ENCODE data around the gene ZNF683. TPM values are rescaled to one million over a fixed set of nuclear protein-coding genes. Genes with fewer than 3 reads are reported as not detected.
"Not testable (repeated sequence)": the region's sequence is repeated elsewhere in the genome, so short reads cannot be mapped to it uniquely, and the experiment has no call there.

Gene ZNF683
- not detected for total RNA-seq

- not testable (repeated sequence) for H3K9ac ChIP-seq (ENCODE audit: low read depth in 1 of 3, low read length in 3 of 3); H3K4me3 ChIP-seq (ENCODE audit: low read length in 3 of 3); H3K4me1 ChIP-seq (ENCODE audit: control insufficient read depth in 3 of 3, insufficient read depth in 3 of 3, low read length in 3 of 3); H3K27ac ChIP-seq (ENCODE audit: low read depth, low read length); H3K9me3 ChIP-seq (ENCODE audit: control insufficient read depth in 3 of 3, low read length in 3 of 3); H3K36me3 ChIP-seq (ENCODE audit: control insufficient read depth in 3 of 3, insufficient read depth in 3 of 3, low read length in 3 of 3)
- H3K27me3 ChIP-seq (ENCODE audit: control insufficient read depth in 3 of 3, insufficient read depth in 3 of 3, low read length in 3 of 3) = peaks cover 4 to 16% (median 10%) of the 10 kb centered on the region in 3 donors
Measured at GRCh38 chr1:26372611-26373010, at the start of gene ZNF683. TSS of gene ZNF683 (minus strand) at chr1:26372750. CDS start at chr1:26368571, 4,179 bp downstream.

DNA sequence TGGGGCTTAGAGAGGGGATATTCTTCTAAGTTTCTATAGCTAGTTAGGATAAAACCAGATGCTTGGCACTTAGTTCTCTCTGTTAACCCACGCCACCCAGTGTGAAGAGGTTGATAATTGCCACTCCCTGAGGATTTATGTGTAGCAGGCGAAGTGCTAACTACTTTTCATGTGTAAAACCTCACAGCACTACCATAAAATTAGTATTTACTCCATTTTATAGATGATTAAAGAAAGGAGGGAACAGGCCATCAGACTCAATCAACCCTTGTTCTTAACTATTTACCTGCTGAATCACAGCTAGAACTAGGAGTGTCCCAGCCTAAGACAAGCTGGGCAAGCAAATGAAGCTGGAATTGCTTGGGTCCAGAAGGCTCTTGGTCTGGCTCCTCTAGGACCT lies 46.9 kb upstream of the ZNF683 start:
- Histone ChIP-seq H3K27ac (ENCODE audit: low read depth, low read length) (no peak overlapping the region), H3K9me3 (ENCODE audit: control insufficient read depth in 3 of 3, low read length in 3 of 3) (no peaks in the 10 kb centered on the region), H3K27me3 (ENCODE audit: control insufficient read depth in 3 of 3, insufficient read depth in 3 of 3, low read length in 3 of 3) (peaks cover 3 to 19% (median 3%) of the 10 kb centered on the region in 3 donors), H3K4me1 (ENCODE audit: control insufficient read depth in 3 of 3, insufficient read depth in 3 of 3, low read length in 3 of 3) (no peaks in the 10 kb centered on the region), H3K36me3 (ENCODE audit: control insufficient read depth in 3 of 3, insufficient read depth in 3 of 3, low read length in 3 of 3) (no peaks in the 10 kb centered on the region), H3K4me3 (ENCODE audit: low read length in 3 of 3) (no peak overlapping the region), H3K9ac (ENCODE audit: low read depth in 1 of 3, low read length in 3 of 3) (no peak overlapping the region)

- peaks cover 3 to 25% (median 3%) of the 10 kb centered on the region in 3 donors for H3K27me3 ChIP-seq (ENCODE audit: control insufficient read depth in 3 of 3, insufficient read depth in 3 of 3, low read length in 3 of 3)
- no peak overlapping the region for H3K27ac ChIP-seq (ENCODE audit: low read depth, low read length)
- no peak overlapping the region for H3K9ac ChIP-seq (ENCODE audit: low read depth in 1 of 3, low read length in 3 of 3)
- H3K9me3 ChIP-seq (ENCODE audit: control insufficient read depth in 3 of 3, low read length in 3 of 3) = no peaks in the 10 kb centered on the region
- no peaks in the 10 kb centered on the region for H3K4me1 ChIP-seq (ENCODE audit: control insufficient read depth in 3 of 3, insufficient read depth in 3 of 3, low read length in 3 of 3)
- H3K36me3 ChIP-seq (ENCODE audit: control insufficient read depth in 3 of 3, insufficient read depth in 3 of 3, low read length in 3 of 3) = no peaks in the 10 kb centered on the region
- no peak overlapping the region for H3K4me3 ChIP-seq (ENCODE audit: low read length in 3 of 3)
Measured at GRCh38 chr1:26418865-26419349, 46.4 kb upstream of the ZNF683 start.

GRCh38 chr1:26417111-26417759 lies 44.7 kb upstream of the ZNF683 start:
- Histone ChIP-seq H3K36me3 (ENCODE audit: control insufficient read depth in 3 of 3, insufficient read depth in 3 of 3, low read length in 3 of 3) (no peaks in the 10 kb centered on the region), H3K9ac (ENCODE audit: low read depth in 1 of 3, low read length in 3 of 3) (no peak overlapping the region), H3K27me3 (ENCODE audit: control insufficient read depth in 3 of 3, insufficient read depth in 3 of 3, low read length in 3 of 3) (peaks cover 17 to 41% (median 17%) of the 10 kb centered on the region in 3 donors), H3K9me3 (ENCODE audit: control insufficient read depth in 3 of 3, low read length in 3 of 3) (no peaks in the 10 kb centered on the region), H3K27ac (ENCODE audit: low read depth, low read length) (no peak overlapping the region), H3K4me1 (ENCODE audit: control insufficient read depth in 3 of 3, insufficient read depth in 3 of 3, low read length in 3 of 3) (no peaks in the 10 kb centered on the region), H3K4me3 (ENCODE audit: low read length in 3 of 3) (no peak overlapping the region)

DNA sequence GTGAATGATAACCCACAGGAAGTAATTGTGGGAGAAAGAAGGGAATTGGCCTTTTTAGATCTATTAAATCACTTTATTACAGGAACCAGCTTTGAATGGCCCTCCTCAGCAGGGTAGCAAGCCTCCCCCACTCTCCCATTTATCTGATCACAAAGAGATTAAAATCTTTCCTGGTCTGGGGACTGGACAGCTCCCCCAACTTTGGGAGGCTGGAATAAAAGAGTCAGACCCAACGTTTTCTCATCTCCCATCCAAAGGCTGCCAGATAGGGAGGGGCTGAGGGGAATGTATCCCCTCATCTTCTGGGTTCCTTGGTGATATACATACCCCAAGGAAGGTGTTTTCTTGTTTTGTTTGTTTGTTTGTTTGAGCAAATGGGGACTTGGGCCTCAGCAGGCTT lies 40.5 kb upstream of the ZNF683 start:
- Histone ChIP-seq H3K9ac (ENCODE audit: low read depth in 1 of 3, low read length in 3 of 3) (no peak overlapping the region), H3K36me3 (ENCODE audit: control insufficient read depth in 3 of 3, insufficient read depth in 3 of 3, low read length in 3 of 3) (no peaks in the 10 kb centered on the region), H3K9me3 (ENCODE audit: control insufficient read depth in 3 of 3, low read length in 3 of 3) (no peaks in the 10 kb centered on the region), H3K4me1 (ENCODE audit: control insufficient read depth in 3 of 3, insufficient read depth in 3 of 3, low read length in 3 of 3) (no peaks in the 10 kb centered on the region), H3K27ac (ENCODE audit: low read depth, low read length) (no peak overlapping the region), H3K27me3 (ENCODE audit: control insufficient read depth in 3 of 3, insufficient read depth in 3 of 3, low read length in 3 of 3) (peaks cover 43 to 63% (median 46%) of the 10 kb centered on the region in 3 donors), H3K4me3 (ENCODE audit: low read length in 3 of 3) (no peak overlapping the region)

GRCh38 chr1:26412180-26412840 lies 39.8 kb upstream of the ZNF683 start:
- Histone ChIP-seq H3K4me3 (ENCODE audit: low read length in 3 of 3) (no peak overlapping the region), H3K9me3 (ENCODE audit: control insufficient read depth in 3 of 3, low read length in 3 of 3) (no peaks in the 10 kb centered on the region), H3K36me3 (ENCODE audit: control insufficient read depth in 3 of 3, insufficient read depth in 3 of 3, low read length in 3 of 3) (no peaks in the 10 kb centered on the region), H3K27ac (ENCODE audit: low read depth, low read length) (no peak overlapping the region), H3K9ac (ENCODE audit: low read depth in 1 of 3, low read length in 3 of 3) (no peak overlapping the region), H3K4me1 (ENCODE audit: control insufficient read depth in 3 of 3, insufficient read depth in 3 of 3, low read length in 3 of 3) (no peaks in the 10 kb centered on the region), H3K27me3 (ENCODE audit: control insufficient read depth in 3 of 3, insufficient read depth in 3 of 3, low read length in 3 of 3) (peaks cover 43 to 63% (median 46%) of the 10 kb centered on the region in 3 donors)

DNA sequence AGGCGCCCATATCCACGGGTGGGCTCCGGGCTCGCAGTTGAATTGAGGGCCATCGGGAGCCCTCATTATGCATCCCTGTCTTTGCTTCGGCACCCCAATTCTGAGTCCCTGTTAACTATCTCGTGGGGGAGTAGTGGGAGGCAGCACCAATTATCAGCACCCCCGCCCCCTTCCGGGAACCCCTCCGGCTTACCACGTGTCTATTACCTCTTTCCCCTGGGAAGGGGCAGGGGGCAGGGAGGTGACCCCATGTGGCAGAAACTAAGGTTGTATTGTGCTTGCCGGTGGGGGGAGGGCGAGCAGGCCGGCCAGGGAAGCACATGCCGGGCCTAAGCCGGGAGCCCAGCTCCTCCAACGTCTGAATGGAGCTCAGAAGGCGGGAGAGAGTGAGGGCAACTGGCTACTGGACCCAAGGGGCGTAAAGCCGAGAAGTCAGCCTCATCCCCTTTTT lies 39.1 kb upstream of the ZNF683 start:
- Histone ChIP-seq H3K27ac (ENCODE audit: low read depth, low read length) (no peak overlapping the region), H3K4me1 (ENCODE audit: control insufficient read depth in 3 of 3, insufficient read depth in 3 of 3, low read length in 3 of 3) (no peaks in the 10 kb centered on the region), H3K36me3 (ENCODE audit: control insufficient read depth in 3 of 3, insufficient read depth in 3 of 3, low read length in 3 of 3) (no peaks in the 10 kb centered on the region), H3K27me3 (ENCODE audit: control insufficient read depth in 3 of 3, insufficient read depth in 3 of 3, low read length in 3 of 3) (peaks cover 43 to 59% (median 46%) of the 10 kb centered on the region in 3 donors), H3K9me3 (ENCODE audit: control insufficient read depth in 3 of 3, low read length in 3 of 3) (no peaks in the 10 kb centered on the region), H3K4me3 (ENCODE audit: low read length in 3 of 3) (no peak overlapping the region), H3K9ac (ENCODE audit: low read depth in 1 of 3, low read length in 3 of 3) (no peak overlapping the region)

GRCh38 chr1:26410706-26411623 lies 38.4 kb upstream of the ZNF683 start, which contains the start of gene LIN28A:
TSS of gene LIN28A (plus strand) at chr1:26410817. CDS start at chr1:26410892, 75 bp downstream.
- Histone ChIP-seq H3K4me1 (ENCODE audit: control insufficient read depth in 3 of 3, insufficient read depth in 3 of 3, low read length in 3 of 3) (no peaks in the 10 kb centered on the region), H3K27me3 (ENCODE audit: control insufficient read depth in 3 of 3, insufficient read depth in 3 of 3, low read length in 3 of 3) (peaks cover 43 to 54% (median 43%) of the 10 kb centered on the region in 3 donors), H3K36me3 (ENCODE audit: control insufficient read depth in 3 of 3, insufficient read depth in 3 of 3, low read length in 3 of 3) (no peaks in the 10 kb centered on the region), H3K27ac (ENCODE audit: low read depth, low read length) (no peak within 1 kb of the TSS), H3K4me3 (ENCODE audit: low read length in 3 of 3) (no peak within 1 kb of the TSS), H3K9ac (ENCODE audit: low read depth in 1 of 3, low read length in 3 of 3) (no peak within 1 kb of the TSS), H3K9me3 (ENCODE audit: control insufficient read depth in 3 of 3, low read length in 3 of 3) (no peaks in the 10 kb centered on the region)

DNA sequence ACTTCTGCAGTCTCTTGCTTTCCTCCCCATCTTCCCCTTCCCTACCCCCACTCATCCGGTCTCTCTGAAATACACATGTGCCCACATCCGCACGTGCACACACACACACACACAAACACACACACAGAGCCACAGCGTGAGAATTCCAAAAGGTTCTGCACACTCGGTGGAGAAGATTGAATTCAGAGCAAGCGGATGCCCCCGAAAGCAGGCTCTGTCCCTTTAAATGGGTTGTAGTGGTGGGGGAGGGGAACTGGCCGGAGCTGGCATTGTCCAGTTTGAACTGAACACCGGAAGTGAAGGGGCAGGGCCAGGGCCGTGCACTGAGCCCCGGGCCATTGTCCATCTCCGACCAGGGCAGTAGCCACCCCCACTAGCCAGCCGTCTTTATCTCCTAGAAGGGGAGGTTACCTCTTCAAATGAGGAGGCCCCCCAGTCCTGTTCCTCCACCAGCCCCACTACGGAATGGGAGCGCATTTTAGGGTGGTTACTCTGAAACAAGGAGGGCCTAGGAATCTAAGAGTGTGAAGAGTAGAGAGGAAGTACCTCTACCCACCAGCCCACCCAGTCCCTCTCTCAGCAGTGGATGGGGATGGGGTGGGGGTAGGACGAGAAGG lies 36.7 kb upstream of the ZNF683 start:
- no peak overlapping the region for H3K9ac ChIP-seq (ENCODE audit: low read depth in 1 of 3, low read length in 3 of 3)
- H3K9me3 ChIP-seq (ENCODE audit: control insufficient read depth in 3 of 3, low read length in 3 of 3) = no peaks in the 10 kb centered on the region
- H3K36me3 ChIP-seq (ENCODE audit: control insufficient read depth in 3 of 3, insufficient read depth in 3 of 3, low read length in 3 of 3) = no peaks in the 10 kb centered on the region
- H3K27me3 ChIP-seq (ENCODE audit: control insufficient read depth in 3 of 3, insufficient read depth in 3 of 3, low read length in 3 of 3) = peaks cover 40 to 46% (median 45%) of the 10 kb centered on the region in 3 donors
- no peaks in the 10 kb centered on the region for H3K4me1 ChIP-seq (ENCODE audit: control insufficient read depth in 3 of 3, insufficient read depth in 3 of 3, low read length in 3 of 3)
- no peak overlapping the region for H3K27ac ChIP-seq (ENCODE audit: low read depth, low read length)
- H3K4me3 ChIP-seq (ENCODE audit: low read length in 3 of 3) = no peak overlapping the region

All from skeletal muscle tissue (tissue), 4 donors.